MM.1S (cell line): ENCODE measurements around the gene KRTAP5-9.
A peak's percentile ranks its signal among the peaks of the same experiment; 100 is the strongest.
"Not testable (repeated sequence)": the region's sequence is repeated elsewhere in the genome, so short reads cannot be mapped to it uniquely, and the experiment has no call there.

ENCODE experiments used
- DNase-seq: peaks from one replicate; pipeline ENCODE4 v3.0.0-alpha.2; 2015
- H2AFZ ChIP-seq: fragments of 300-600 bp; sonication (generic); 2 replicates; pipeline ENCODE4 v1.6.0; 2016; ENCODE audit warnings: antibody characterized with exemption, low read length
- H3F3A ChIP-seq: fragments of 300-600 bp; sonication (generic); 2 replicates; pipeline ENCODE4 v1.6.1; 2016; ENCODE audit warnings: mild to moderate bottlenecking, antibody characterized with exemption, low read length, moderate library complexity, mixed read lengths; ENCODE audit not compliant: insufficient read depth
- H3K27ac ChIP-seq: fragments of 300-600 bp; sonication (generic); 2 replicates; pipeline ENCODE4 v1.5.1; 2016; ENCODE audit warnings: mild to moderate bottlenecking, low read length
- H3K27me3 ChIP-seq: fragments of 300-600 bp; sonication (generic); replicated peaks from 2 replicates; pipeline ENCODE4 v1.6.0; 2016; ENCODE audit warnings: low read length; ENCODE audit not compliant: insufficient read depth
- H3K36me3 ChIP-seq: fragments of 300-600 bp; sonication (generic); replicated peaks from 2 replicates; pipeline ENCODE4 v1.6.1; 2016; ENCODE audit warnings: mild to moderate bottlenecking, low read length, mixed read lengths; ENCODE audit not compliant: insufficient read depth
- H3K4me1 ChIP-seq: fragments of 300-600 bp; sonication (generic); 2 replicates; pipeline ENCODE4 v1.6.1; 2016; ENCODE audit warnings: low read length, mixed read lengths
- H3K4me2 ChIP-seq: fragments of 300-600 bp; sonication (generic); 2 replicates; pipeline ENCODE4 v1.6.0; 2016; ENCODE audit warnings: low read depth, low read length
- H3K4me3 ChIP-seq: fragments of 300-600 bp; sonication (generic); 2 replicates; pipeline ENCODE4 v1.5.1; 2016; ENCODE audit warnings: low read length, mixed read lengths
- H3K79me2 ChIP-seq: fragments of 300-600 bp; sonication (generic); 2 replicates; pipeline ENCODE4 v1.6.1; 2016; ENCODE audit warnings: mixed run types, low read length, mixed read lengths
- H3K9ac ChIP-seq: fragments of 300-600 bp; sonication (generic); 2 replicates; pipeline ENCODE4 v1.6.1; 2016; ENCODE audit warnings: low read length, mixed read lengths
- H3K9me2 ChIP-seq: fragments of 300-600 bp; sonication (generic); replicated peaks from 2 replicates; pipeline ENCODE4 v1.6.1; 2016; ENCODE audit warnings: mild to moderate bottlenecking, low read length, mixed read lengths; ENCODE audit not compliant: insufficient read depth
- H3K9me3 ChIP-seq: fragments of 300-600 bp; sonication (generic); replicated peaks from 2 replicates; pipeline ENCODE4 v1.6.1; 2016; ENCODE audit warnings: mild to moderate bottlenecking, low read length, mixed read lengths; ENCODE audit not compliant: insufficient read depth
- H4K20me1 ChIP-seq: fragments of 300-600 bp; sonication (generic); 2 replicates; pipeline ENCODE4 v1.6.1; 2016; ENCODE audit warnings: mild to moderate bottlenecking, low read length, moderate library complexity, mixed read lengths; ENCODE audit not compliant: insufficient read depth
- CTCF ChIP-seq: fragments of 300-600 bp; sonication (generic); IDR thresholded peaks from 2 replicates; pipeline ENCODE4 v1.5.1; 2016; ENCODE audit warnings: antibody characterized with exemption, low read length, mixed read lengths

Gene KRTAP5-9

GRCh38 chr11:71588314-71588713, 40.1 kb downstream of the KRTAP5-9 start:
- H3K27ac ChIP-seq, H4K20me1 ChIP-seq, H3K4me2 ChIP-seq, H2AFZ ChIP-seq, H3K9me3 ChIP-seq, H3K79me2 ChIP-seq, H3K9ac ChIP-seq, DNase-seq, H3K4me3 ChIP-seq, H3K4me1 ChIP-seq, H3K36me3 ChIP-seq, H3K9me2 ChIP-seq, H3F3A ChIP-seq: not testable (repeated sequence)
- peaks cover 12% of the 10 kb centered on the region; the same call in 1 of the 2 replicates for H3K27me3 ChIP-seq

- H3K27ac ChIP-seq, H3K9me3 ChIP-seq, H3K9me2 ChIP-seq, H4K20me1 ChIP-seq, H3K79me2 ChIP-seq, H3K4me1 ChIP-seq, H3K9ac ChIP-seq, H3K27me3 ChIP-seq, H3K4me3 ChIP-seq, H3K4me2 ChIP-seq, H3K36me3 ChIP-seq, H3F3A ChIP-seq: not testable (repeated sequence)
- peak; percentile 85 for DNase-seq
- peak; percentile 48 for TF ChIP-seq CTCF
- 0 out of 2 replicates have a peak overlapping the region, but pooled peaks have one; percentile 45 for H2AFZ ChIP-seq
Measured at GRCh38 chr11:71588822-71589545, 40.8 kb downstream of the KRTAP5-9 start.

GRCh38 chr11:71589546-71589920, 41.3 kb downstream of the KRTAP5-9 start:
- not testable (repeated sequence) for DNase-seq

More at GRCh38 chr11:71589546-71589920, 41.3 kb downstream of the KRTAP5-9 start:
- H3K9me2 ChIP-seq, H3K79me2 ChIP-seq, H3K9ac ChIP-seq, H4K20me1 ChIP-seq, H2AFZ ChIP-seq, H3K36me3 ChIP-seq, H3K27ac ChIP-seq, H3K27me3 ChIP-seq, H3F3A ChIP-seq, H3K4me3 ChIP-seq, H3K4me1 ChIP-seq, H3K9me3 ChIP-seq, H3K4me2 ChIP-seq: not testable (repeated sequence)
